ENCODE results near the gene PRR30.

DNA sequence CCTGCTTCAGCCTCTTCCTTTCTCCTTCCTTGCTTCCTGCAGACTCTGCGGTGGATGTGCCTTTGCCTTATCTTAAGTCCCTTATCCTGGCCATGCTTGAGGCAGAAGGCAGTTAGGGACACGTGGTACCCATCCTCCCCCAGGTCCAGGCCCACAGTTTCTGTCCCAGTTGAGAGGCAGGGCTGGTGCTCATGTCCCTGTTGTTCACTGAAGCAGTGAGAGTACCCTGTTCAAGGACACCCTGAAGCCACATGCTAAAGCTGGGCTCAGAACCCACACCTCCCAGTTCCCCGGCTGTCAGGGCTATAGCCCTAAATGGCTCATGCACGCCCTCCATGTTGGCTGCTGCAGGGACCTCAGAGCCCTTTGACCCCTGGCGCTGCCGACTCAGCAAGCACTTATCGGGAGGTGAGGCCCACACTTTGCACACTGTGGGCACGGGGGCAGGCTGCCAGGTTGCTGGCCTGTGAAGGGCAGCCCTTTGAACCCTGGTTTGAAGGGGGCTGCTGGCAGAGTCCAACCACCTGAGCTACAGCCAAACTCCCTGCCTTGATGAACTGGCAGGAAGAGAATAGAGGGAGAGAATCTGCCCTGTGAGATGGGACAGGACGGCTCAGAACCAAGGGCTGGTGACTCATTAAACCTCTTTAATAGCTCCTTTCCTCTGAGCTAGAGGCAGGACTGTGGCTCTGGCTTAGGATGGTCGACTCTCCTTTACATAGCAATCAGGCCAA lies 46.3 kb downstream of the PRR30 start:
- TF ChIP-seq, protein P1, sequence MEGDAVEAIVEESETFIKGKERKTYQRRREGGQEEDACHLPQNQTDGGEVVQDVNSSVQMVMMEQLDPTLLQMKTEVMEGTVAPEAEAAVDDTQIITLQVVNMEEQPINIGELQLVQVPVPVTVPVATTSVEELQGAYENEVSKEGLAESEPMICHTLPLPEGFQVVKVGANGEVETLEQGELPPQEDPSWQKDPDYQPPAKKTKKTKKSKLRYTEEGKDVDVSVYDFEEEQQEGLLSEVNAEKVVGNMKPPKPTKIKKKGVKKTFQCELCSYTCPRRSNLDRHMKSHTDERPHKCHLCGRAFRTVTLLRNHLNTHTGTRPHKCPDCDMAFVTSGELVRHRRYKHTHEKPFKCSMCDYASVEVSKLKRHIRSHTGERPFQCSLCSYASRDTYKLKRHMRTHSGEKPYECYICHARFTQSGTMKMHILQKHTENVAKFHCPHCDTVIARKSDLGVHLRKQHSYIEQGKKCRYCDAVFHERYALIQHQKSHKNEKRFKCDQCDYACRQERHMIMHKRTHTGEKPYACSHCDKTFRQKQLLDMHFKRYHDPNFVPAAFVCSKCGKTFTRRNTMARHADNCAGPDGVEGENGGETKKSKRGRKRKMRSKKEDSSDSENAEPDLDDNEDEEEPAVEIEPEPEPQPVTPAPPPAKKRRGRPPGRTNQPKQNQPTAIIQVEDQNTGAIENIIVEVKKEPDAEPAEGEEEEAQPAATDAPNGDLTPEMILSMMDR (IDR thresholded peaks at IDR 0.05), result no peak
- TF ChIP-seq POLR2A (IDR thresholded peaks at IDR 0.05), result peak; percentile 19

Measured in right lobe of liver (tissue), 4 donors.